ENCODE results near the gene MBNL1. TPM values are rescaled to one million over a fixed set of nuclear protein-coding genes. Genes with fewer than 3 reads are reported as not detected.

MBNL1 gene
- total and polyA plus RNA-seq, 11 donors: 46.8 to 416 (median 189) TPM

GRCh38 chr3:152222327-152222726, 46.4 kb upstream of the MBNL1 start:
- no peaks in the 10 kb centered on the region for H3K36me3 ChIP-seq
- peaks cover 0 to 49% (median 8%) of the 10 kb centered on the region in 12 donors for H3K4me1 ChIP-seq
- peak overlapping the region in 10 of 12 donors; percentile 19 to 80 (median 57) for H3K27ac ChIP-seq
- intact Hi-C loops (cut with DNase I): loop anchor here in 3 of 10 donors (5.0 to 10.0 kb wide), 2 partner anchors 35 to 222 kb away; no protein-coding TSS in a partner anchor
- no peak for DNase-seq
- WGBS, 4 donors: 39 to 62% (median 48%) methylated on average over 2 of the region's 2 CpGs
- peak overlapping the region in 1 of 12 donors; percentile 6 for H3K4me3 ChIP-seq
- no peak for TF ChIP-seq POLR2A (IDR thresholded peaks at IDR 0.05)
- no peak for TF ChIP-seq CTCF (IDR thresholded peaks at IDR 0.05)
- peak in 3 of 4 donors; percentile 29 to 75 (median 65) for ATAC-seq
- no peaks in the 10 kb centered on the region for H3K27me3 ChIP-seq
- H3K9me3 ChIP-seq: no peaks in the 10 kb centered on the region

- H3K36me3 ChIP-seq: no peaks in the 10 kb centered on the region
- TF ChIP-seq CTCF (IDR thresholded peaks at IDR 0.05): no peak
- TF ChIP-seq POLR2A (IDR thresholded peaks at IDR 0.05): no peak
- H3K4me1 ChIP-seq: peaks cover 0 to 34% (median 8%) of the 10 kb centered on the region in 12 donors
- no peaks in the 10 kb centered on the region for H3K27me3 ChIP-seq
- ATAC-seq (no peak), DNase-seq (no peak)
- no peak overlapping the region for H3K4me3 ChIP-seq
- no peaks in the 10 kb centered on the region for H3K9me3 ChIP-seq
- H3K27ac ChIP-seq: no peak overlapping the region
- intact Hi-C loops (cut with DNase I): loop anchor here in 4 of 10 donors (5.0 to 10.0 kb wide), 3 partner anchors 217 to 222 kb away; no protein-coding TSS in a partner anchor
- 57 to 78% (median 64%) methylated on average over 2 of the region's 2 CpGs for WGBS, 4 donors
Observed at GRCh38 chr3:152225201-152225600, 43.5 kb upstream of the MBNL1 start.

DNA sequence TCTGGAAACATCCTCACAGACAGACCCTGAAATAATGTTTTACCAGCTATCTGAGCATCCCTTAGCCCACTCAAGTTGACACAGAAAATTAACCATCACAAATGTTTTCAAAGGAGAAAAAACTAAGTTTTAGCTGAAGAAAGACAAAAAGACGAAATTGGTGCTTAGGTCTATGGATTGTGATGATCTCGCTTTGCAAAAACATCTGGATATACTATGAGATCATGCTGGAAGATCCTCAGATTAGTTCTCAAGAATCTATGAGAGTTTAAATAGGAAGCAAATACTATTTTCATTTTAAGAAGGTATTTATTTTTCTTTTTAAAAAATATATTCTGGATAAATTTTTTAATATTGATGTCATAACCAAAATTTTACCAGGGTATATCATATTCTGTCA, 42.6 kb upstream of the MBNL1 start:
- whole genome bisulfite sequencing, 4 donors: 76 to 86% (median 83%) methylated on average over 2 of the region's 2 CpGs

GRCh38 chr3:152227027-152227426, 41.7 kb upstream of the MBNL1 start:
- WGBS, 4 donors: 89 to 93% (median 91%) methylated on average over 2 of the region's 2 CpGs
- Histone ChIP-seq H3K27ac (no peak overlapping the region), H3K4me1 (peaks cover 0 to 24% (median 6%) of the 10 kb centered on the region in 12 donors), H3K9me3 (no peaks in the 10 kb centered on the region), H3K4me3 (no peak overlapping the region), H3K27me3 (no peaks in the 10 kb centered on the region), H3K36me3 (no peaks in the 10 kb centered on the region)
- DNase-seq (no peak), ATAC-seq (no peak)
- TF ChIP-seq POLR2A (IDR thresholded peaks at IDR 0.05): no peak
- TF ChIP-seq CTCF (IDR thresholded peaks at IDR 0.05): no peak
- intact Hi-C loops (cut with DNase I): loop anchor here in 4 of 10 donors (5.0 to 10.0 kb wide), 3 partner anchors 215 to 220 kb away; no protein-coding TSS in a partner anchor

More for the DNA sequence above, 42.6 kb upstream of the MBNL1 start:
- Histone ChIP-seq H3K9me3 (no peaks in the 10 kb centered on the region), H3K27ac (no peak overlapping the region), H3K27me3 (no peaks in the 10 kb centered on the region), H3K36me3 (no peaks in the 10 kb centered on the region), H3K4me3 (no peak overlapping the region), H3K4me1 (peaks cover 0 to 33% (median 8%) of the 10 kb centered on the region in 12 donors)
- ATAC-seq (no peak), DNase-seq (no peak)
- no peak for TF ChIP-seq POLR2A (IDR thresholded peaks at IDR 0.05)
- TF ChIP-seq CTCF (IDR thresholded peaks at IDR 0.05): no peak
- intact Hi-C loops (cut with DNase I): loop anchor here in 4 of 10 donors (5.0 to 10.0 kb wide), 3 partner anchors 216 to 221 kb away; no protein-coding TSS in a partner anchor
